CD4-positive, alpha-beta T cell (primary cell): ENCODE data around the gene GARIN5A. TPM values are rescaled to one million over a fixed set of nuclear protein-coding genes. Genes with fewer than 3 reads are reported as not detected.
A peak's percentile ranks its signal among the peaks of the same experiment; 100 is the strongest.

Experiments used
- ATAC-seq: fragments of 200-7000 bp; cut with Tn5 transposase; one replicate; pipeline ENCODE4 v1.10.0; 2022; ENCODE audit warnings: mild to moderate bottlenecking; ENCODE audit not compliant: poor library complexity
- CTCF ChIA-PET: fragments of 350-600 bp; sonication (Branson Sonifier 250); formaldehyde crosslinking; loops from one replicate; lab custom pipeline; 2021; ENCODE audit warnings: antibody characterized with exemption, inconsistent platforms; lab: Charles Lee
- POLR2A ChIA-PET: fragments of 350-600 bp; sonication (Branson Sonifier 250); formaldehyde crosslinking; loops from one replicate; lab custom pipeline; 2021; ENCODE audit warnings: antibody characterized with exemption, inconsistent platforms; lab: Charles Lee
- DNase-seq, 14 experiments: peaks; one replicate each; pipeline ENCODE4 v3.0.0-alpha.2; 2013 to 2020; ENCODE audit warnings: mixed read lengths in 2 of 14
- H3K27ac ChIP-seq, 2 donors: one replicate each; pipeline versions ENCODE4 v1.5.1 to v1.7.0; 2013; ENCODE audit warnings: low read length in 2 of 2, low read depth in 1 of 2, mild to moderate bottlenecking in 1 of 2
- H3K27me3 ChIP-seq, 2 experiments: 1 replicate in 1 of 2; 2 replicates in 1 of 2; pipeline versions ENCODE4 v1.6.1 to v1.7.0; 2013; ENCODE audit warnings: low read length in 2 of 2, control low read depth in 1 of 2, mild to moderate bottlenecking in 1 of 2, moderate library complexity in 1 of 2; ENCODE audit not compliant: insufficient read depth in 2 of 2, control insufficient read depth in 1 of 2
- H3K36me3 ChIP-seq: one replicate; pipeline ENCODE4 v1.6.1; 2013; ENCODE audit warnings: low read length, control low read depth; ENCODE audit not compliant: insufficient read depth
- H3K4me1 ChIP-seq: one replicate; pipeline ENCODE4 v1.6.1; 2013; ENCODE audit warnings: low read length, control low read depth; ENCODE audit not compliant: insufficient read depth
- H3K4me3 ChIP-seq: one replicate; pipeline ENCODE4 v1.5.1; 2013; ENCODE audit warnings: mild to moderate bottlenecking, low read length, moderate library complexity
- H3K9me3 ChIP-seq, 2 experiments: 1 replicate in 1 of 2; 2 replicates in 1 of 2; pipeline versions ENCODE4 v1.6.1 to v1.7.0; 2013; ENCODE audit warnings: low read length in 2 of 2, mild to moderate bottlenecking in 2 of 2, control low read depth in 1 of 2, moderate library complexity in 1 of 2; ENCODE audit not compliant: control insufficient read depth in 1 of 2, insufficient read depth in 1 of 2
- H3K27ac Mint-ChIP-seq: one replicate; pipeline ENCODE4 v1.8.0; 2020; ENCODE audit warnings: mixed read lengths
- H3K27me3 Mint-ChIP-seq: one replicate; pipeline ENCODE4 v1.8.0; 2021; ENCODE audit warnings: mixed read lengths
- H3K36me3 Mint-ChIP-seq: one replicate; pipeline ENCODE4 v1.8.0; 2021; ENCODE audit warnings: low read depth, mixed read lengths
- H3K4me1 Mint-ChIP-seq: one replicate; pipeline ENCODE4 v1.8.0; 2021; ENCODE audit warnings: low read depth, mixed read lengths
- H3K4me3 Mint-ChIP-seq: one replicate; pipeline ENCODE4 v1.8.0; 2020; ENCODE audit warnings: mild to moderate bottlenecking, mixed read lengths
- H3K9me3 Mint-ChIP-seq: one replicate; pipeline ENCODE4 v1.8.0; 2020; ENCODE audit warnings: mixed read lengths
- intact Hi-C, 2 experiments: fragments of 100-400 bp; cut with DNase I in 1 of 2; cut with micrococcal nuclease in 1 of 2; formaldehyde crosslinking; loops; one replicate each; pipeline versions ENCODE4 v1.15.1 to v1.9.0; 2023 to 2025; cut with DNase I, micrococcal nuclease
- total RNA-seq, 174 experiments: library from RNA in 2 of 174; stranded (reverse) in 2 of 174; gene quantifications; one replicate each; pipeline ENCODE4 v1.2.3 and lab custom pipeline; 2021 to 2026
- TF ChIP-seq, protein P1 (sequence below): fragments of 200-600 bp; IDR thresholded peaks from one replicate; pipeline ENCODE4 v1.8.0; 2022; ENCODE audit warnings: antibody characterized with exemption, mild to moderate bottlenecking

The GARIN5A gene
- total RNA-seq, 2 experiments from 2014 or later = 0.50 TPM; not detected in 1

DNA sequence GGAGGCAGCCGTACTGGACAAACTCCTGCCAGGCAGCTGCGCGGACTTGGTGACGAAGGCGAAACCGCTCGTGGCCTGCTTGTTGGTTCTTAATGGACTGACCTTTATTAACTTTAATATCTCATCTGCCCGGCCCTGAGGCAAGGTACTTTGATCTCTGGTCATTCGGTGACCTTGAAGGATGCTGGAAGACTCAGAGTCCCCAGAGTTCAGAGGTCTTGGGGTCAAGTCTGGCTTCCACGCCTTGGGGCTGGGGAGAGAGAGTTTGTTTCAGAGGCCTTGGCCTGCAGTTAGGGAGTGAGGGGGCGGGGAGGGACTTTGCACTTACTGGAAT is 10.0 kb downstream of the GARIN5A start:
- Histone ChIP-seq H3K36me3 (no peaks in the 10 kb centered on the region), H3K4me3 (no peak overlapping the region), H3K27ac (no peak overlapping the region), H3K4me1 (no peaks in the 10 kb centered on the region), H3K9me3 (no peaks in the 10 kb centered on the region), H3K27me3 (no peaks in the 10 kb centered on the region)
- DNase-seq = no peak
- ATAC-seq = no peak
- Mint-ChIP-seq H3K4me3 (no peak overlapping the region), H3K9me3 (no peaks in the 10 kb centered on the region), H3K4me1 (no peaks in the 10 kb centered on the region), H3K36me3 (no peaks in the 10 kb centered on the region), H3K27me3 (peaks cover 27% of the 10 kb centered on the region), H3K27ac (no peak overlapping the region)
- TF ChIP-seq, protein P1, sequence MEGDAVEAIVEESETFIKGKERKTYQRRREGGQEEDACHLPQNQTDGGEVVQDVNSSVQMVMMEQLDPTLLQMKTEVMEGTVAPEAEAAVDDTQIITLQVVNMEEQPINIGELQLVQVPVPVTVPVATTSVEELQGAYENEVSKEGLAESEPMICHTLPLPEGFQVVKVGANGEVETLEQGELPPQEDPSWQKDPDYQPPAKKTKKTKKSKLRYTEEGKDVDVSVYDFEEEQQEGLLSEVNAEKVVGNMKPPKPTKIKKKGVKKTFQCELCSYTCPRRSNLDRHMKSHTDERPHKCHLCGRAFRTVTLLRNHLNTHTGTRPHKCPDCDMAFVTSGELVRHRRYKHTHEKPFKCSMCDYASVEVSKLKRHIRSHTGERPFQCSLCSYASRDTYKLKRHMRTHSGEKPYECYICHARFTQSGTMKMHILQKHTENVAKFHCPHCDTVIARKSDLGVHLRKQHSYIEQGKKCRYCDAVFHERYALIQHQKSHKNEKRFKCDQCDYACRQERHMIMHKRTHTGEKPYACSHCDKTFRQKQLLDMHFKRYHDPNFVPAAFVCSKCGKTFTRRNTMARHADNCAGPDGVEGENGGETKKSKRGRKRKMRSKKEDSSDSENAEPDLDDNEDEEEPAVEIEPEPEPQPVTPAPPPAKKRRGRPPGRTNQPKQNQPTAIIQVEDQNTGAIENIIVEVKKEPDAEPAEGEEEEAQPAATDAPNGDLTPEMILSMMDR = no peak
- intact Hi-C loops = no loop called here
- ChIA-PET CTCF (no interaction called here), POLR2A (no interaction called here)

DNA sequence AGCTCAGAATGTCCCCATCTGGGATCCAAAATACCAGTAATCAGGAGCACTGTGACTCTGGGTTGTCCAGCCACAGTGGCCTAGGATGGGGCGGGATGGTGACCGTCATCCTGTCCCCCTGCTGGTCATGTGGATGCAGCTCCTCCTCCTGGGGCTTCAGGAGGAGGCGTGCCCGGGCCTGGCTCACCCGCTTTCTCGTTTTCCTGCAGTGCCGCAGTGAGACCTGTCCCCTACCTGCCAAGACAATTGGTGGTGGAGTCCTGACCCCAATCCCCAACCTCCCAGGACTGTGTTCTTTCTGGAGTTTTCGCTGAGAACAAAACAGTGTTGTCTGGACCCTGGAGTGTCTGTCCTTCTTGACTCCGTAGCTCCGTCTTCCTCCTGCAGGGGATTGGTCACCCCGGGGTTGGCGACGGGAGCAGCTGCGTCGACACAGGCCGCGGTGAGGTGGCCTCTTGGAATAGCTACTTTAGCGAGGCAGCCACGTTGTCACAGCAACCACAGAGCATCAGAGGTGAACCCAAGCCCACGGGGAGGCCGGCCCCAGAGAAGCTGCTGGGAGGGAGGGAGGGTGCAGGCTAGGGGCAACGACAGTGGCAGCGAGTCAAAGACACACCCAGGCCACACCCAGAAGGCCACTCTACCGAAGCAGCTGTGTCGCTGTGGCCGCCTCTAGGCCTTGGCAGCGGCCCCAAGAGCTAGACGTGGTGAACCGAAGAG is 10.5 kb downstream of the GARIN5A start:
- POLR2A ChIA-PET = no interaction called here

DNA sequence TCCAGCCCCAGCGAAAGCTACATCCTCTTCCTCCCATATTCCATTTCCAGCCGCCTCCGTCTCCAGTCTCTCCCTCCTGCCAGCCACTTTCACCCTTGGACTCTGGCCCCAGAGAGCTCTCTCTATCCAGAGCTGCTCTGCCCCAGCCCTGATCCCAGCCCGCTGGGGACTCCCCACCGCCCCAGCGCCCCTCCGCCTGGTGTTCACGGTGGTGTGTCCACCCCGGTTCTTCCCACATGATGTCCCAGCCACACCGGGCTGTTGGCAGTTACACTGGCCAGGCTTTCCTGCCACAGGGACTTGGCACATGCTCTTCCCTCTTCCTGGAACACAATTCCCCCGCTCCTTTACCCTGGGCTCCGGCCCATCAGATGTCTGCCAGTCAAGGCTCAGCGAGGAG is 11.6 kb downstream of the GARIN5A start:
- peaks cover 40% of the 10 kb centered on the region for H3K27me3 Mint-ChIP-seq
- ChIA-PET POLR2A (no interaction called here), CTCF (no interaction called here)
- H3K36me3 Mint-ChIP-seq = no peaks in the 10 kb centered on the region
- DNase-seq (no peak), ATAC-seq (no peak)
- H3K4me1 Mint-ChIP-seq = no peaks in the 10 kb centered on the region
- Histone ChIP-seq H3K27ac (no peak overlapping the region), H3K4me1 (peaks cover 5% of the 10 kb centered on the region), H3K36me3 (no peaks in the 10 kb centered on the region), H3K9me3 (no peaks in the 10 kb centered on the region), H3K27me3 (peaks cover 0 to 4% of the 10 kb centered on the region in 2 experiments), H3K4me3 (no peak overlapping the region)
- no peak overlapping the region for H3K27ac Mint-ChIP-seq
- intact Hi-C loops = no loop called here
- H3K9me3 Mint-ChIP-seq = no peaks in the 10 kb centered on the region
- TF ChIP-seq, protein P1 = no peak
- no peak overlapping the region for H3K4me3 Mint-ChIP-seq

More for the DNA sequence above, 10.5 kb downstream of the GARIN5A start:
- no peaks in the 10 kb centered on the region for H3K4me1 Mint-ChIP-seq
- H3K36me3 Mint-ChIP-seq = no peaks in the 10 kb centered on the region
- CTCF ChIA-PET = no interaction called here
- Histone ChIP-seq H3K4me3 (no peak overlapping the region), H3K9me3 (no peaks in the 10 kb centered on the region), H3K36me3 (no peaks in the 10 kb centered on the region), H3K4me1 (peaks cover 3% of the 10 kb centered on the region), H3K27ac (no peak overlapping the region), H3K27me3 (no peaks in the 10 kb centered on the region)
- H3K27me3 Mint-ChIP-seq = peaks cover 32% of the 10 kb centered on the region
- TF ChIP-seq, protein P1 = no peak
- H3K9me3 Mint-ChIP-seq = no peaks in the 10 kb centered on the region
- no peak overlapping the region for H3K27ac Mint-ChIP-seq
- ATAC-seq (no peak), DNase-seq (peak in 1 of 14 experiments; percentile 9)
- H3K4me3 Mint-ChIP-seq = no peak overlapping the region
- intact Hi-C loops = no loop called here
